SHP77 treated with DMSO at 0.1 percent for 48 hours (cell line): ENCODE results near the gene CSNK1D.

Experiments
- DNase-seq: peaks from one replicate; lab custom pipeline; 2025; lab: John Stamatoyannopoulos, UW

CSNK1D gene

GRCh38 chr17:82227629-82228277, 45.7 kb downstream of the CSNK1D start:
- DNase-seq = no peak

- DNase-seq = no peak
Measured at GRCh38 chr17:82226809-82227628, 46.5 kb downstream of the CSNK1D start.

GRCh38 chr17:82226146-82226808, 47.2 kb downstream of the CSNK1D start:
- no peak for DNase-seq

- DNase-seq = no peak
Measured at GRCh38 chr17:82225368-82226029, 48.0 kb downstream of the CSNK1D start.

GRCh38 chr17:82224666-82225065, 48.8 kb downstream of the CSNK1D start:
- no peak for DNase-seq

- no peak for DNase-seq
Measured at GRCh38 chr17:82223517-82223916, 50.0 kb downstream of the CSNK1D start.

- DNase-seq = no peak
Measured at GRCh38 chr17:82222816-82223215, 50.7 kb downstream of the CSNK1D start.

GRCh38 chr17:82221341-82221902, 52.1 kb downstream of the CSNK1D start:
- no peak for DNase-seq

- DNase-seq = no peak
Measured at GRCh38 chr17:82219753-82220709, 53.5 kb downstream of the CSNK1D start.

- DNase-seq = no peak
Measured at GRCh38 chr17:82219083-82219482, 54.4 kb downstream of the CSNK1D start.

GRCh38 chr17:82218349-82219075, 55.0 kb downstream of the CSNK1D start:
- no peak for DNase-seq

- DNase-seq = no peak
Measured at GRCh38 chr17:82217530-82218204, 55.8 kb downstream of the CSNK1D start.

- no peak for DNase-seq
Measured at GRCh38 chr17:82217120-82217529, 56.4 kb downstream of the CSNK1D start.

- DNase-seq = no peak
Measured at GRCh38 chr17:82216301-82217119, 57.0 kb downstream of the CSNK1D start.

GRCh38 chr17:82215972-82216300, 57.6 kb downstream of the CSNK1D start:
- DNase-seq = no peak

GRCh38 chr17:82215095-82215971, 58.2 kb downstream of the CSNK1D start:
- no peak for DNase-seq

- no peak for DNase-seq
Measured at GRCh38 chr17:82214012-82214628, 59.4 kb downstream of the CSNK1D start.
